GM21619 (cell line): ENCODE measurements around the gene ATXN1.
A peak's percentile ranks its signal among the peaks of the same experiment; 100 is the strongest.

Experiments used
- ATAC-seq: cut with Tn5 transposase; IDR thresholded peaks from one replicate; pipeline ENCODE4 v1.9.1; 2021; ENCODE audit not compliant: unreplicated experiment

ATXN1 gene

DNA sequence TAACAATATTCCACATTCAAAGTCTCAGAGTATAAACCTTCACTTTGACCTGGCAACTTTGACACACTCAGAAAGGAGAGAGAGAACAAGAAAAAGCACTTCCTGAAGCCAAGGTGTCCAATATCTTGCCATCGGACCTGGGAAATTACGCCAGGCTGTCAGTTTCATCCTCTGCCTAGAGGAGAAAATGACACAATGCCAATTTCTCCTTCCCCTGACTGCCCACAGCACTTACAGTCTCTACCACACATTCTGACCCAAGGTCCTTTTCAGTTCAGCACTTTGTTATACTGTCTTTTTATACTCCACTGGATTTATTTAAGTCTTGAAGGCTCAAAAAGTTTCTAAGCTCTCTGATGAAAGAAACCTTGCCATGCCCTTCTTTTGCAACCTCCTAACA is 272.4 kb downstream of the ATXN1 start:
- no peak for ATAC-seq

DNA sequence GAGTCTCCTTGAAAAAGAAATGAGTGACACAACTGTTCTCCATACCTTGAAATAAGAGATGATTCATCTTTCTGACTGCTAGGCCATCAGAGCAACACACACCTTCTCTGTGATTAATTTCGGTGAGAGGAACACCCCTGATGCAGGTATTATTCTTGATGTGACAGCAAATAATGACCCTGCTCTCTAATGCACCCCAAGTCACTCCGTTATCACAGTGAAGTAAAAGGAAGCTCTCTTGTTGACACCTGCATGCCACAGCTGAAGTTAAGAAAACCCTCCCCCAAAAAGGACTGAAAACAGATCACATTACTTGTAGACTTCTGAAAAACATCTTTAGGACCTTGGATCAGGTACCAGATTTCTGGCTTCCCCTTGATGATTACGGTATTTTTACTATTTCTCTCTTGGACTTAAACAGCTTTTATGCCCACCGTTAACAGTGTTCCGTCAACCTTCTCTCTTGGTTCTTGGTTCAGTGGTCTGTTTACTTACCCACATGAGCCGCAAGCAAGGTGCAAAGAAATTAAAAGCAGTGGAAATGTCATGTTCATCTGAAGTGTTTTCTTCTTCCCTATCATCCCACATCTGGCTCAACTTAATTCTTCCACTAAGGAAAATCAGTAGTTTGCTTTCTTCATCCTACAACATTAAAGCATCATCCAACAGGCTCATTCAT is 273.1 kb downstream of the ATXN1 start:
- ATAC-seq = no peak

DNA sequence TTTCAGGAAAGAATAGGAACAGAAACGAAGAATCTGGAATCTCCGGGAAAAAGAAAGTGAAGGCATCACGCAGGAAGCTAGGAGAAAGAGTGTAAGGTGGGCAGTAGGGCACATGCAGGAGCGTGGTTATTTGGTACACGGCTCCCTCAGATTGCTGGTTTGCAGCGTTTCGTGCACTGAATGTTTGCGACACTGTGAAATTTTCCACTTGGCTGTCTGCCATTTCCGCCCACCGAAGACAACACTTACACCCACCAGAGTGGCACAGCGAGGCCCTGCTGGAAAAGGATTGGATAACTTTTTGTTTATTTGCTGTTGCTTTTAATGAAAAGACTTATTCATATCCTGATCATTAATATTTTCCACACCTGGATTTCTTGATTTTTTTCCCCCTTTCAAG is 274.6 kb downstream of the ATXN1 start:
- no peak for ATAC-seq

DNA sequence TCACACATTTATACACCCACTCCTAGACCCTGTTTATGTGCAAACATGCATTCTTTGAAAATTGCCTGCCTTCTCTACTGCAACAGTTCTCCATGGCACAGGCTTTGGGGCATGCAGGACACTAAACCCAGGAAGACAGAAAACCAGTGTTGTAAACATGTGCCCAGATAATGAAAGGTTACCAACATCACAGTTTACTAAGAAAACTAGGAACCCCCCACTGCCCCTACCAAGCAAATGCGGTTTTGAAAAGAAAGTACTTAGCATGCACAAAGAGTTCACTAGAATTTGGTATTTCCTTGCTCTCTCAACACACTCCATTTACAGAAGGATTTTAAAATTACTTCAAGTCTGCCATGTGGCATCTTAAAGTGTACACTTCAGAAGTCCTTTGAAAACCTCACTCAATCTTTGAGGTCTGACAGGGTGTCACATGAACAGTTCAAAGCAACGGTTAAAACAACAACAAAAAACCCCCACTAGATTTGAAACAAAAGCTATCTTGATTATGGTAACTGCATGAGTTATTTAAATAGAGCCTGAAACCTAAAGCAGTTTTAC is 277.9 kb downstream of the ATXN1 start:
- no peak for ATAC-seq

DNA sequence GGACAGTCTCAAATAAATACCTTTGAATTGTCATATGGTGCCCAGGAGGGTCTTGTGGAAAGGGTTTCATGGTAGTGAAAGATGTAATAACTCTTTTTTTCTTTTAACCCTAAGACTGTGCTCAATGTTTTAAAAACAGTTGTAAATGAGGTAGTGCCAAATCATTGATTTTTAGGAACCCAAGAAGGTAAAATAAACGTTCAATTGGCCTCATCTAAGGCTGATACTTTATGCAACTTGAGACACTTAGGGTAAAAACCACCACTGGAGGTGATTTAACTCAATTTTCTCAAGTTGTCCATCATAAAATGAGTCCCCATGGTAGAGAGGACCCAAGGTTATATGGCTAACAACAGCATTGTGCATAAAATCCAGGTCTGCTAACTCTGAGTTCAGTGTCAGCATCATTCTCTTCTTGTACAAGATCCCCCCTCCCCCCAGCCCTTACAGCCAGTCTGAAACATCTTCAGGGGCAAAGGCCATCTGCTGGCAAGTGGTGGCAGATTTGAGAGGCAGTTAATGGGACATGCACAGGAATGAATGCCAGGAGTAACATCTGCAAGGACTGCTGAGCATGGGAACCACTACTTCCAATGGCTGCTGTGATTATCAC is 278.5 kb downstream of the ATXN1 start:
- no peak for ATAC-seq

DNA sequence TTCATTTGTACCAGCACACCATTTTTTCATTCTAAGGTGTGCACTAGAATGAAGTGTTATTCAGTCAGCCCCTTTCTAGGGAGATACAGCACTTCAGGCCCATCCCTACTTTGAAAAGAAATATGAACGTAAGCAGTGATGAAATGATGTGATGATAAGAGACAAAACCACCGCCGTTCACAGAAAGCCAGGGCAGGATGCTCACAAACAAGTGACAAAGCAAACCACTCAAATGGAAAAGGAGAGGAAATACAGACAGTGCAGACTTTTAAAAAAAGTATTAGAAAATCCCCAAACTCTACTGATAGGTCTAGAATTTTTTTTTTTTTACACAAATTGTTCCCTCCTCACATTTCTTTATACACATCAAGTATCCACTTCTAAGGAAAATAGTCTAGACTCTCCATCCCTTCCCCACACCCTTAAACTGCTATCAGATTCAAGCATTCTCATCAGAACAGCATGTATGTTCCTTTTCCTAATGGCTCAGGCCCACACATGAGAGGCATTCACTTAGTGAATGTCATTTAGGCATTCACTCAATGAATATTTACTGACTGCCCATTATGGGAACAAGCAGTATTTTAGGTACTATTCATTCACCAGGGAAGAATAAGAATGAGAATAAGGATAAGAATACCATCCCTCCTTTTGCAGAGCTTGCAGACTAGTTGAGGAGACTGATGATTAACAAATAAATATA is 279.4 kb downstream of the ATXN1 start:
- ATAC-seq = peak; percentile 37

DNA sequence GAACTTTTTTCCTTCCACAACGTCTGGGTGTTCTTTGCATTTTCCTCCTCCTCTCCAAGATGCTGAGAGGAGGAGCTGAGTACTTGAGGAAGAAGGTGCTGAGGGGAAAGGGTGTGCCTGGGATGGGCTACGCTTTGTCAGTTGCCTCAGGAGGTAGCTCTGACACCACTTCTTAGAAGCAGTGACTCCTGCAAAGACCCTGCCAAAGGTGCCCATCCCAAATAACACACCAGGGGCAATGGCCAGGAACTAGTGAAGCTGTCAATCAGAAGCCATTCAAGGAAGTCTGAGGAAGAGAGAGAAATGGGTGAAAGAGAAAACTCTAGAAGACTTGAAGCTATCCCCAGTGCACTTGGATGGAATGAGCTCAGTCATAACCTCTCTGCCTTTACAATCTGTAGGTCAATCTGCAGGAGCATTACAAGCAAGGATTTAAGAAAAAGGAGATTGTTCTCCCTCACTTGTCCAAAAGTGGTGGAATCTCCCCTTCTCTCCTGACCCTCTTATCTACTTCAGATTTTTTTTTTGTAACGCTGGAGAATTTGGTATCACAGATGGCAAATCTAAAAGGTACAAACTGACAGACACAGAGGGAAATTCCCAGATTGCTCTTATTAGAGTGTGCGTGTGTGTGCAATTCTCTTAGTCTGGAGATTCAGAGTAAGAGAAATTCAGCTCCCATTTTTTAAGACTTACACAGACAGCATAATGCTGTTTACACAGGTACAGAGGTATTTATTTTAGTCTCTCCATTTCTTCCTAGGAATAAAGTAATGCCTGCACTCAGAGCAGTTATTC is 280.3 kb downstream of the ATXN1 start:
- ATAC-seq = no peak

DNA sequence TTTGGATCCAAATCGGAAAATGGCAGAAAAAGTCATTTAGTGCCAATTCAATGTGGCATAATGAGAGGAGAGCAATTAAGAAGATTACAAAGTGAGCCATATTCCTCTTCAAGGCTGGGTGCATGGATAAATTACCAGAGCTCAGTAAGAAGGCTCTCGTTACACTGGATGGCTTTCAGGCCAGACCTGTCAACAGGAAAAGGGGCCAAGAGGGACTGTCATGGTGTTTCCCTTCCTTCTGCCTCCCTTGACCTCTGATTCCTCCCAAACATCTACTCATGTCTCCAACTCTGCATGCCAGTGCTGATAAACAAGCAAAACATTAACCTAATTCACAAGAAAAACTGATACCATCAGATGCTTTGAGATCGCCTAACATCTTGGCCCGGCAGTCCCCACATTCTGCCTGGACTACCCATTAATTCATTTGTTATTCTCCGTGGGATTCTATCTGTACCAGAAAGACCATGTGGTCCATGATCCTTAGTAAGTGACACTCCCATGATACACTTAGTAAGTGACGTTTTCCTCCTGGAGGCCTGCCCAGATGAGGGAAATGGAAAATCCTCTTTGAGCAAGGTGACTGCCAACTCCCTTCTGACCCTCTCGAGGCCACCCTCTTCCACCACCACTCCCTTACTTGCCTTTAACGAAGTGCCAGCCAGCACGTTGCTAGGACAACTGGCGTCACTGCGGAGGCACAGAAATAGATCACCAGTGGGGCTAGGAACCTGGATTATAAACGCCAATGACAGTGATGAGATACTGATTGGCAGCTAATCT is 283.7 kb downstream of the ATXN1 start:
- no peak for ATAC-seq

DNA sequence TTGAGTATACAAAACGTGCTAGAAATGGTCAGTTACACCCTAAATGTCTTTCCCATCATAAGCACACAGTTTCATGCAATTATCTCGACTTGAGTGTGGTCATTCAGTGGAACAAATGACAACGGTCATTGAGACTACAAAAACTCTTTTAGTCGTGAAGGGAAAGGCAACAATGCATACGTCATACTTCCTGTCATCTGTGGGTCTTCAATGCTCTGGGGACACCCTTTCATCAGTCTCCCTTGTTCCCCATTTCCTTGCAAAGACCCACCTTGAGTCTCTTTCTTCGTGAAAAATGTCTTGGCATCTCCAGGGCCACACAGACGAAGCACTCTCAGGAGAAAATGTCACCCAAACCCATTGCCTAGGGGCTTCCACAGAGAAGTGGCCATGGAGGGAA is 284.4 kb downstream of the ATXN1 start:
- peak; percentile 30 for ATAC-seq

DNA sequence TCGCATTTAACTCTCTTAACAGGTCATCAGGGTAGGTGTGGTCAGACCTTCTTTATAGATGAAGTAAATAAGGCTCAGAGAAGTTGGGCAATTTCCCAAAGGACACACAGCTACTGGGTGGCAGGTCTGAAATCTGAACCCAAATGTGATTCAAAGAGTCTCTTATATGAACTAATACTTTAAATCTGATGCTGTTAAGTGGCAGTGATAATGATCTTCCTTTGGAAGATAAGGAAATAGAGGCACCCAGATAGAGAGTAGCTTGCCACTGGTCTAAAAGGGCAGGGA is 285.8 kb downstream of the ATXN1 start:
- no peak for ATAC-seq

DNA sequence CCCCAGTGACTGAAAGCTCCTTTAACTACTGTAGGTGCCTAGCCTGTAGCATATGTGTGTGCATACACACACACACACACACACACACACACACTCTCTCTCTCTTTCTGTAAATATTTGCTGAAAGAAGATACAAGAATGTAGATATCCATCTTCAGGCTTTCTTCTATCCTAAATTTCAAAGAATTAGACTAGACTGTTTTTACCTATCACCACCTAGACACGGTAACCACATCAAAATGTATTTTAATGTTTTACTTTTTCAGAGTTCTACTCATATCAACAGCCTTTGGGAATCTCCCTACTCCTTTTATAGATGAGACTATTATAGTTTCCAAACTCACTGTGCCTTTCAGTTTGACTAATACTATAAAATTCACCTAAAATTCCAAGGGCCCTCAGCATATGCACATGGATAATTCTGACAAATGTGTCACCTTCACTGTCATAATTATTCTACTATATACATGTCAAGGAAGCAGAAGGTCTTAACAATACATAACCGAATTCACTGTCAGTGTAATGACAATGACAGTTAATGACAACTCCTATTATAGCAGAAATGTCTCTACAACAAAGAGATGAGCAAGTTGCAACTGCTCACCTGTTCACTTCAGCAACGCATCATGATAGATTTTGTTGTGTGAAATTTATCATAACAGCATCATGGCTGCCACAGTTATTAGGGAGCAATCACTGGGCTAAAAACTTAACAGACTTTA is 286.3 kb downstream of the ATXN1 start:
- no peak for ATAC-seq

DNA sequence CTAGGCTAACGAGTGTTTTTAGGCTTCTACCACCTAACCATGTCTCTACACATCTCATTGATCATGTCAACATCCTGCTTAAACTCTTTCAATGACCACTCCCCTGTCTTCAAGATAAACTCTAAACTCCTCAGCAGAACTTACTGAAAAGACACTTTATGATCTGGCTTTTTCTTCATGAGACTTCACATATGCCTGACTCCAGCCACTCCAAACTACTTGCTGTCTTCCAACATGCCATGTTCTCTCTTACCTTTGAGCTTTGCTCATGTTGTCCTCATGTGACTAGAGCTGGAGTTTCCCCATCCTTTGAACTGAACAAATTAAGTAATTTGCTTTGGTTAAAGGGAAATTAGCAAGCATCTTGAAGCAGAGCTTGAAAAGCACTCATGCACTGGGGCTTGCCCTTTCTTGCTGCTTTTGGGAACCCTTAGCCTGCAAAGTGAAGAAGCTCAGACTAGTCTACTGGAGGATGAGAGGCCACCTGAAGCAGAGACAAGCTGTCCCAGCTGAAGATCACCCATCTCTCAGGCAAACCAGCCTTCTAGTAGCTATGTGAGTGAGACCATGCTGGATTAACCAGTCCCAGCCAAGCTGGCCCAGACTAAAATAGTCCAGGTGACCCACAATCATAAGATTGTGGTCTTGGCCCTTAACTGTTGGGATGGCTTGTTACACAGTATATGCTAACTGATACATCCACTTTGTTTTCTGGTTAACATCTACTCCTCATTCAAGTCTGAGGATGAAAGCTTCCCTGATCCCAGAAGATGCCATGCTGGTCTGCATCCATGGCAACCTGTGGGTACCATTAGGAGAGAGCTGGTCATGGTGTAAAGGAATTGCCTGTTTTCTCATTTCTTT is 287.1 kb downstream of the ATXN1 start:
- ATAC-seq = no peak

DNA sequence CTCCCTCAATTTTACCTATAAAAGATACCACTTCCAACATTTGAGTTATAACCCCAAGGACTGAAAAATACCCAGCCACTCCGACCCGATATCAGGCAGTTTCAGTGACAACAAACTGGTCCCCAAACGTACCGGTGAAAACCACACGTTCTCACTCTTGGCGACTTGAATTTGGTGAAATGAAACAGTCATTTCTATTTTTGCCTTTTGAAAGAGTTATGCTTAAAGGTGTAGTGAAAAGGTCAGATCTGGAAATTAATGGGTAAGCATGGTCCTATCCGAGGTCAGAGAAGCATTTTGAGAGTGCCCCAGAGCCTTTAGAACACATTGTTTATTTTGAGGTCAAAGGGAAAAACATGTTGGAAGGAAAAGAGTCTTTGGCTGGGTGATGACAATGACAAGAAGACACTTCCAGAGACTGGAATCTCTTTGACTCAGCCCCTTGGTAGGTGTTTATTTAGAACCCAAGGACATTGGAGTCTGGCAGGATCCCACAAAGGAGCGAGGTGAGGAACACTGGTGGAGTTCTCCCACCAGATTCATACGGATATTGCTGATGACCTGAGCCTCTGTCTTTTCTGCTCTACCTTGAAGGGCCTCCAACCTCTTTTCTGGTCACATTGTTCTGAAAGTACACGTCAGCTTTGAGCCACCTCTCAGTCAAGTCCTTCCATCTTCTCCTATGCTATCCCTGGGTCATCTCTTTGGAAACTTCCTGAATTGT is 287.9 kb downstream of the ATXN1 start:
- ATAC-seq = peak; percentile 53

DNA sequence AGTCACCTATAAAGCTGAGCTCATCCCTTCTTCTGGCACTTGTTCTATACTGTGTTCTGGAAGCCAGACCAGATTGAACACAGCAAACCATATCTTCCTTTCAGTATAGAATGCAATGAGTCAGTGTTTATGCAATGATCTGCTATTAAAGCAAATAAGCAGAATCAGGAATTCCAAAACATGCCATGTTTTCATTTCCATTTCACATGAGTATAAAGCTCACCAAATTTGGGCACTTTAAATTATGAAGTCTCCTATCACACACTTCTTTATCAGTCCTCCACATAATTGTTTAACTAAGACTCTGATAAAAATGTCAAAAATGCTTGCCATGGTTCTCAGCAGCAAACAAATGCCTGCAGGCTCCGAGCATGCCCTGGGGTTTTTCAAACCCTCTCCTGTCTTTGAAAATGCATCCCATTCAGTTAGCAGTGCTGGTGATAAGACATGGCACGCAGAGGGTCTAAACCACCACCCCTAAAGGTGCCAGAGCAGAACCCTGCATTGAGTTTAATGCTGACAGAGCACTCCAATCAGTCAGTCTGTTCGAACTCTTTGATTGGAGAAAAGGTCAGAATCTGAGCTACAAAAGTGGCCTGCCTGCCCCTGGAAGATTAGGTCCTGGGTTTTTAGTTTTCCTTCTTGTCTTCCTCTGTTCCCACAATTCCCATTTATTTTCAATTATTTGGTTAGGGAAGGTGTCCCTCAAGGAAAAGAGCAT is 288.8 kb downstream of the ATXN1 start:
- ATAC-seq = no peak

DNA sequence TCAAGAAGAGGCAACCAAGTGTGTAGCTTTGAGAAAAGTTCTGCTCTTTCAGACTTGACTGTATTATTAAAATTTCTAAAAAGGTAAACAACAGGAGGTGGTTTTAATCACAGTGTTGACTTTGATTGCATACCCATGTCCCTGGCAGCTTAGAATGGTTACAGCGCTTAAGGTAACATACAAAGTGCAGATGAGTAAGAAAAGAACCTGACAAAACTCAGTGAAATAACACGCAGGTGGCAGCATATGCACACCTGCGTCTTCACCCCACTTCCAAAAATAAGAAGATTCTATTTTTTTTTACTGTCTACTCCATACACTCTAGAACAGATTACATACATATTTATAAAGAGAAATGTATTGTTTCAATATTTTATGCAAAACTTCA is 289.4 kb downstream of the ATXN1 start:
- ATAC-seq = no peak

DNA sequence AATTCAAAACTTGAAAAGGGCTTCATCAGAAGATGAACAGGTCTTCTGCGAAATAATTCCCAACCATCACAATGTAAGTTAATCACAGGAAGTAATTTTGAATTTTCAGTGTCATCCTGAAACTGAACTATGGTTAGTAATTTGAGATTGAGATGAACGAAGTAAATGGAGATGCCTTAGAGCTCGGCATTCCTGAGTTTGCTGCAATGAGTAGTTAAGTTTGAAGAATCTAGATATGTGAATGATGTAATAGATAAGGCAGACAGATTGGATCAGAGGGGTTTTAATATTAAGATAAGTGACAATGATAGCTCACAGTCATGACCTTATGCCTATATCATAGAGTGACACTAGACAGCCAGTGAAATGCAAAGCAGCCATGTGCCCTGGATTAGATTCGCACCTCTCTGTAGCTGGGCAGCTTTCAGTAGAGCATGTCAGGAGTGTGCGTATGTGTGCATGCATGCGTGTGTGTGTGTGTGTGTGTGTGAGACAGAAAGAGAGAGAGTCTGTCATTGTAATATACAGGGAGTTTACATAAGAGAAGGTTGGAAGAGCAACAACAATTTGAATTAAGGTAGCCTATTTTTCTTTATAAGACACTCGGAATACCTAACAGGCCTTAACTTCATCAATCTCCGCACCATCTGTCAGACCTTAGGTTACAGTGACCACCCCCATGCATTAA is 289.9 kb downstream of the ATXN1 start:
- peak; percentile 47 for ATAC-seq

DNA sequence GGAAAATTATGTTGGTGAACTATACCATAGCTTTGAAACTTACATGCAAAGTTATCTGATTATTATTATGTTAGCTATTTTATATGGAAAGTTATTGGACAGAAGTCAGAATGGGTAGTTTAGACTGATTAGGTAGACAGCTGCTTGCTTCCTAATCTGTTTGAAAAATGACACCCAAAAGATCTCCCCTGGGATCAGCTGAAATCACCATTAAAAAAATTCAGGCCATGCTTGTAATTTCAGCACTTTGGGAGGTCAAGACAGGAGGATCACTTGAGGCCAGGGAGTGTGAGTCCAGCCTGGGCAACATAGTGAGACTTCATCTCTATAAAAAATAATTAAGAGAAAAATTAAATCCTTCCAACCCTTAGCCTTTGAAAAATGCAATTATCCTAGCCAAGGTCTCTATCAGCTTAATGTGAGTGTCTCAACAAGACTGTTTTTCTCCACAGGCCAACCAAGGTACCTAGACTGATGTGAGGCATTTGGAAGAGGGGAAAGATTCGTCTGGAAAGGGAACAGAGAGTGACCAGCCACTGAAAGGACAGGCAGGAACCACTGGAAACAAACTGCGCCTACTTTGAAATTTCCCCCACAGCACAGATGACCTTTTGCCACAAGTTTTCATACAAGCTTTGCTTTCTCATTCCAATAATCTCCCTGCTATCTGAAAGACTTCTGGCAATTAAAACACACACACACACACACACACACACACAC is 290.6 kb downstream of the ATXN1 start:
- ATAC-seq = no peak
